Activated T-cell treated with anti-CD3 and anti-CD28 coated beads, Interleukin-2, amount 50 U/mL, for 4 hours (primary cell): ENCODE results near the gene GLP1R. TPM values are rescaled to one million over a fixed set of nuclear protein-coding genes. Genes with fewer than 3 reads are reported as not detected.
A peak's percentile ranks its signal among the peaks of the same experiment; 100 is the strongest.
"Not testable (repeated sequence)": the region's sequence is repeated elsewhere in the genome, so short reads cannot be mapped to it uniquely, and the experiment has no call there.

Experiments
- ATAC-seq, 2 donors: fragments of 200-7000 bp; cut with Tn5 transposase; one replicate each; pipeline ENCODE4 v1.10.0; 2021
- DNase-seq: peaks from one replicate; pipeline ENCODE4 v3.0.0-alpha.2; 2020
- H3K27me3 Mint-ChIP-seq: one replicate; pipeline ENCODE4 v1.8.0; 2021; ENCODE audit warnings: low read depth, mixed read lengths
- H3K36me3 Mint-ChIP-seq: one replicate; pipeline ENCODE4 v1.8.0; 2022; ENCODE audit warnings: mixed read lengths; ENCODE audit not compliant: insufficient read depth
- H3K4me1 Mint-ChIP-seq: one replicate; pipeline ENCODE4 v1.8.0; 2021; ENCODE audit warnings: low read depth, mixed read lengths
- H3K4me3 Mint-ChIP-seq: one replicate; pipeline ENCODE4 v1.8.0; 2021; ENCODE audit warnings: mild to moderate bottlenecking, moderate library complexity, mixed read lengths
- H3K9me3 Mint-ChIP-seq: one replicate; pipeline ENCODE4 v1.8.0; 2021; ENCODE audit warnings: mixed read lengths
- total RNA-seq, 3 donors: library from RNA; stranded (reverse); gene quantifications; one replicate each; pipeline ENCODE4 v1.2.1, GENCODE V29; 2021

GLP1R gene
- total RNA-seq, 3 donors from 2014 or later = 0.05 to 0.16 (median 0.08) TPM

GRCh38 chr6:39102821-39103136 is 54.2 kb downstream of the GLP1R start:
- peaks cover 35% of the 10 kb centered on the region for H3K36me3 Mint-ChIP-seq
- DNase-seq = no peak
- H3K9me3 Mint-ChIP-seq = no peaks in the 10 kb centered on the region
- no peak overlapping the region for H3K4me3 Mint-ChIP-seq
- no peak for ATAC-seq
- peaks cover 18% of the 10 kb centered on the region for H3K4me1 Mint-ChIP-seq
- no peaks in the 10 kb centered on the region for H3K27me3 Mint-ChIP-seq

- Mint-ChIP-seq H3K4me1 (peaks cover 23% of the 10 kb centered on the region), H3K36me3 (peaks cover 44% of the 10 kb centered on the region), H3K27me3 (no peaks in the 10 kb centered on the region), H3K4me3 (no peak overlapping the region), H3K9me3 (no peaks in the 10 kb centered on the region)
- ATAC-seq (no peak), DNase-seq (no peak)
These were observed 55.9 kb downstream of the GLP1R start for GRCh38 chr6:39104528-39104927.

- H3K4me3 Mint-ChIP-seq = no peak overlapping the region
- H3K9me3 Mint-ChIP-seq = no peaks in the 10 kb centered on the region
- ATAC-seq (no peak), DNase-seq (no peak)
- H3K27me3 Mint-ChIP-seq = no peaks in the 10 kb centered on the region
- peaks cover 35% of the 10 kb centered on the region for H3K4me1 Mint-ChIP-seq
- H3K36me3 Mint-ChIP-seq = peaks cover 48% of the 10 kb centered on the region
These were observed 58.5 kb downstream of the GLP1R start for GRCh38 chr6:39107034-39107433.

- Mint-ChIP-seq H3K4me1 (peaks cover 41% of the 10 kb centered on the region), H3K27me3 (no peaks in the 10 kb centered on the region), H3K9me3 (no peaks in the 10 kb centered on the region), H3K36me3 (peaks cover 50% of the 10 kb centered on the region), H3K4me3 (no peak overlapping the region)
- ATAC-seq (no peak), DNase-seq (no peak)
These were observed 59.1 kb downstream of the GLP1R start for GRCh38 chr6:39107641-39108040.

- Mint-ChIP-seq H3K27me3 (no peaks in the 10 kb centered on the region), H3K4me3 (no peak overlapping the region), H3K9me3 (no peaks in the 10 kb centered on the region), H3K36me3 (peaks cover 48% of the 10 kb centered on the region), H3K4me1 (peaks cover 47% of the 10 kb centered on the region)
- ATAC-seq (no peak), DNase-seq (no peak)
These were observed 59.7 kb downstream of the GLP1R start for GRCh38 chr6:39108041-39108839.

- ATAC-seq (peak; percentile 25 to 29), DNase-seq (no peak)
- Mint-ChIP-seq H3K4me3 (peak overlapping the region; percentile 72), H3K36me3 (peaks cover 27% of the 10 kb centered on the region), H3K27me3 (no peaks in the 10 kb centered on the region), H3K9me3 (no peaks in the 10 kb centered on the region), H3K4me1 (peaks cover 65% of the 10 kb centered on the region)
These were observed 62.7 kb downstream of the GLP1R start for GRCh38 chr6:39111280-39111679.

- DNase-seq (no peak), ATAC-seq (no peak)
- Mint-ChIP-seq H3K9me3 (no peaks in the 10 kb centered on the region), H3K27me3 (no peaks in the 10 kb centered on the region), H3K4me3 (peak overlapping the region; percentile 93), H3K4me1 (peaks cover 59% of the 10 kb centered on the region), H3K36me3 (peaks cover 9% of the 10 kb centered on the region)
These were observed 65.2 kb downstream of the GLP1R start for GRCh38 chr6:39113788-39114187.

- Mint-ChIP-seq H3K4me1 (peaks cover 56% of the 10 kb centered on the region), H3K36me3 (peaks cover 7% of the 10 kb centered on the region), H3K4me3 (peak overlapping the region; percentile 93), H3K27me3 (no peaks in the 10 kb centered on the region), H3K9me3 (no peaks in the 10 kb centered on the region)
- peak; percentile 6 to 9 for ATAC-seq
- DNase-seq = no peak
These were observed 65.8 kb downstream of the GLP1R start for GRCh38 chr6:39114388-39114703.

- H3K4me3 Mint-ChIP-seq = peak within 1 kb of the TSS; percentile 93
- H3K36me3 Mint-ChIP-seq = peaks cover 7% of the 10 kb centered on the region
These were observed 66.4 kb downstream of the GLP1R start, which contains the start of gene SAYSD1 for GRCh38 chr6:39114704-39115599. TSS of gene SAYSD1 (minus strand) at chr6:39115186. CDS start at chr6:39115089, 97 bp downstream.

GRCh38 chr6:39118921-39119320 is 70.3 kb downstream of the GLP1R start:
- ATAC-seq (no peak), DNase-seq (no peak)
- Mint-ChIP-seq H3K4me1 (peaks cover 17% of the 10 kb centered on the region), H3K4me3 (no peak overlapping the region), H3K9me3 (no peaks in the 10 kb centered on the region), H3K36me3 (no peaks in the 10 kb centered on the region), H3K27me3 (peaks cover 2% of the 10 kb centered on the region)

More at GRCh38 chr6:39114704-39115599, 66.4 kb downstream of the GLP1R start, which contains the start of gene SAYSD1:
- Mint-ChIP-seq H3K9me3 (no peaks in the 10 kb centered on the region), H3K4me1 (peaks cover 56% of the 10 kb centered on the region), H3K27me3 (no peaks in the 10 kb centered on the region)
- ATAC-seq = peak; percentile 88 to 89
- DNase-seq = peak; percentile 90

GRCh38 chr6:39124114-39124513 is 75.5 kb downstream of the GLP1R start:
- Mint-ChIP-seq H3K27me3 (peaks cover 2% of the 10 kb centered on the region), H3K4me3 (no peak overlapping the region), H3K9me3 (peaks cover 3% of the 10 kb centered on the region), H3K36me3 (no peaks in the 10 kb centered on the region), H3K4me1 (no peaks in the 10 kb centered on the region)
- DNase-seq = no peak
- ATAC-seq = no peak

GRCh38 chr6:39128106-39128505 is 79.5 kb downstream of the GLP1R start:
- Mint-ChIP-seq H3K4me3 (no peak overlapping the region), H3K36me3 (no peaks in the 10 kb centered on the region), H3K27me3 (no peaks in the 10 kb centered on the region), H3K4me1 (no peaks in the 10 kb centered on the region), H3K9me3 (peaks cover 3% of the 10 kb centered on the region)
- no peak for DNase-seq
- ATAC-seq = no peak

GRCh38 chr6:39128832-39129231 is 80.3 kb downstream of the GLP1R start:
- no peaks in the 10 kb centered on the region for H3K27me3 Mint-ChIP-seq
- no peak overlapping the region for H3K4me3 Mint-ChIP-seq
- DNase-seq (no peak), ATAC-seq (no peak)
- H3K36me3 Mint-ChIP-seq = no peaks in the 10 kb centered on the region
- H3K9me3 Mint-ChIP-seq = peaks cover 3% of the 10 kb centered on the region
- H3K4me1 Mint-ChIP-seq = no peaks in the 10 kb centered on the region

GRCh38 chr6:39130691-39131090 is 82.1 kb downstream of the GLP1R start:
- H3K9me3 Mint-ChIP-seq = peaks cover 3% of the 10 kb centered on the region
- no peaks in the 10 kb centered on the region for H3K27me3 Mint-ChIP-seq
- H3K4me3 Mint-ChIP-seq = no peak overlapping the region
- DNase-seq (no peak), ATAC-seq (no peak)
- no peaks in the 10 kb centered on the region for H3K4me1 Mint-ChIP-seq
- H3K36me3 Mint-ChIP-seq = no peaks in the 10 kb centered on the region

- H3K36me3 Mint-ChIP-seq, ATAC-seq, H3K4me3 Mint-ChIP-seq, DNase-seq, H3K4me1 Mint-ChIP-seq, H3K27me3 Mint-ChIP-seq, H3K9me3 Mint-ChIP-seq: not testable (repeated sequence)
These were observed 86.2 kb downstream of the GLP1R start for GRCh38 chr6:39134761-39135160.
